ENCODE measurements around the gene MYRFL.

DNA sequence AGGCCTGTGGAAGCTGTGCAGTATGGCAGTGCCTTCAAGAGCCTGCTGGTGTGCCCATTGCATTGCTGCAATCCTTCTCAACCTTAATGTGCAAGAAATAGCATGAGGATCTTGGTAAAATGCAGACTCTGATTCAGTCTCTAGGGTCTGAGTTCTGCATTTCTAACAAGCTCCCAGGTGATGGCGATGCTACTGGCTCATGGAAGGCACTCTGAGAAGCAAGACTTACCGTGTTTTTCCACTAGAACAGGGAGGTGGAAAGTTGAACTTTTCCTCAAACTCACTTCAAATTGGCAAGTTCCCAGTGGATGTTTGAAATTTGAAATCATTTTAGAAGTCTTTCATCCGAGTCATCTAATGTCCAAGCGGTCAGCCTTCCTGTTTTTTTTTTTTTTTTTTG lies 55.5 kb downstream of the MYRFL start:
- no peak for TF ChIP-seq POLR2A (IDR thresholded peaks at IDR 0.05)
- TF ChIP-seq, protein P1, sequence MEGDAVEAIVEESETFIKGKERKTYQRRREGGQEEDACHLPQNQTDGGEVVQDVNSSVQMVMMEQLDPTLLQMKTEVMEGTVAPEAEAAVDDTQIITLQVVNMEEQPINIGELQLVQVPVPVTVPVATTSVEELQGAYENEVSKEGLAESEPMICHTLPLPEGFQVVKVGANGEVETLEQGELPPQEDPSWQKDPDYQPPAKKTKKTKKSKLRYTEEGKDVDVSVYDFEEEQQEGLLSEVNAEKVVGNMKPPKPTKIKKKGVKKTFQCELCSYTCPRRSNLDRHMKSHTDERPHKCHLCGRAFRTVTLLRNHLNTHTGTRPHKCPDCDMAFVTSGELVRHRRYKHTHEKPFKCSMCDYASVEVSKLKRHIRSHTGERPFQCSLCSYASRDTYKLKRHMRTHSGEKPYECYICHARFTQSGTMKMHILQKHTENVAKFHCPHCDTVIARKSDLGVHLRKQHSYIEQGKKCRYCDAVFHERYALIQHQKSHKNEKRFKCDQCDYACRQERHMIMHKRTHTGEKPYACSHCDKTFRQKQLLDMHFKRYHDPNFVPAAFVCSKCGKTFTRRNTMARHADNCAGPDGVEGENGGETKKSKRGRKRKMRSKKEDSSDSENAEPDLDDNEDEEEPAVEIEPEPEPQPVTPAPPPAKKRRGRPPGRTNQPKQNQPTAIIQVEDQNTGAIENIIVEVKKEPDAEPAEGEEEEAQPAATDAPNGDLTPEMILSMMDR (IDR thresholded peaks at IDR 0.05 in 8 of 11, conservative IDR thresholded peaks at IDR 0.05 in 3 of 11): no peak

All from spleen (tissue), 7 donors.